ENCODE measurements around the gene USP19. TPM values are rescaled to one million over a fixed set of nuclear protein-coding genes. Genes with fewer than 3 reads are reported as not detected.

USP19 gene
- total RNA-seq, 4 donors from 2014 or later = 30.7 to 63.5 (median 45.4) TPM

GRCh38 chr3:49081429-49081828 lies 39.2 kb downstream of the USP19 start:
- TF ChIP-seq CTCF (IDR thresholded peaks at IDR 0.05) = no peak
- ATAC-seq (ENCODE audit: low FRiP score) (no peak), DNase-seq (ENCODE audit: low spot score) (no peak)

GRCh38 chr3:49079270-49079669 lies 41.4 kb downstream of the USP19 start:
- no peak for DNase-seq (ENCODE audit: low spot score)
- no peak for TF ChIP-seq CTCF (IDR thresholded peaks at IDR 0.05)
- no peak for ATAC-seq (ENCODE audit: low FRiP score)

- ATAC-seq (ENCODE audit: low FRiP score) (no peak), DNase-seq (ENCODE audit: low spot score) (no peak)
- TF ChIP-seq CTCF (IDR thresholded peaks at IDR 0.05) = no peak
Observed at GRCh38 chr3:49076646-49077045, 44.0 kb downstream of the USP19 start.

GRCh38 chr3:49076116-49076515 lies 44.5 kb downstream of the USP19 start:
- ATAC-seq (ENCODE audit: low FRiP score) (no peak), DNase-seq (ENCODE audit: low spot score) (no peak)
- no peak for TF ChIP-seq CTCF (IDR thresholded peaks at IDR 0.05)

Small RNA genes within 50 kb of the gene (small RNA-seq; reads per million reads assigned to genes)
- gene RN7SL182P = not detected

Other genes with a start within 250 kb of the USP19 start
- 10 to 100 TPM; 34.0 to 57.8 (median 40.6) TPM for gene SLC25A20, start 221.9 kb downstream of the USP19 start, total RNA-seq
- 100 to 1,000 TPM in 2 of 4 donors, 10 to 100 TPM in 2; 80.4 to 122 (median 97.8) TPM for gene ARIH2, start 202.0 kb downstream of the USP19 start, total RNA-seq
- 10 to 100 TPM; 25.7 to 43.1 (median 28.2) TPM for gene P4HTM, start 130.6 kb downstream of the USP19 start, total RNA-seq
- gene WDR6, start 113.4 kb downstream of the USP19 start, total RNA-seq = 100 to 1,000 TPM in 1 of 4 donors, 10 to 100 TPM in 3; 69.2 to 121 (median 81.5) TPM
- 10 to 100 TPM; 15.3 to 36.9 (median 30.9) TPM for gene DALRD3, start 102.2 kb downstream of the USP19 start, total RNA-seq
- 100 to 1,000 TPM; 108 to 175 (median 140) TPM for gene NDUFAF3, start 98.7 kb downstream of the USP19 start, total RNA-seq
- 100 to 1,000 TPM; 125 to 149 (median 138) TPM for gene IMPDH2, start 91.4 kb downstream of the USP19 start, total RNA-seq
- gene QRICH1, start 26.8 kb downstream of the USP19 start, total RNA-seq = 10 to 100 TPM; 53.2 to 71.2 (median 61.9) TPM
- gene QARS1, start 16.1 kb downstream of the USP19 start, total RNA-seq = 100 to 1,000 TPM; 172 to 204 (median 192) TPM
- 100 to 1,000 TPM; 334 to 564 (median 415) TPM for gene LAMB2, start 12.2 kb upstream of the USP19 start, total RNA-seq
- gene CCDC71, start 45.5 kb upstream of the USP19 start, total RNA-seq = 10 to 100 TPM; 20.7 to 29.9 (median 26.8) TPM
- 100 to 1,000 TPM in 1 of 4 donors, 10 to 100 TPM in 3; 55.0 to 123 (median 65.5) TPM for gene KLHDC8B, start 50.8 kb upstream of the USP19 start, total RNA-seq
- gene C3orf62, start 156.4 kb upstream of the USP19 start, total RNA-seq = 10 to 100 TPM in 1 of 4 donors, 1 to 10 TPM in 3; 3.5 to 13.7 (median 5.6) TPM
- 10 to 100 TPM; 17.3 to 43.3 (median 34.6) TPM for gene USP4, start 219.2 kb upstream of the USP19 start, total RNA-seq
- 100 to 1,000 TPM; 318 to 730 (median 464) TPM for gene GPX1, start 237.5 kb upstream of the USP19 start, total RNA-seq

All from omental fat pad (tissue), 4 donors.